Endodermal cell (in vitro differentiated cells): ENCODE data around the gene SHANK1. TPM values are rescaled to one million over a fixed set of nuclear protein-coding genes. Genes with fewer than 3 reads are reported as not detected.

Source experiments
- DNase-seq: peaks from one replicate; pipeline ENCODE4 v3.0.0-alpha.2; 2017
- H3K27ac ChIP-seq: 2 replicates; pipeline ENCODE4 v1.5.1; 2013; ENCODE audit warnings: mild to moderate bottlenecking, low read depth, low read length, moderate library complexity
- H3K27me3 ChIP-seq: 2 replicates; pipeline ENCODE4 v1.6.1; 2013; ENCODE audit warnings: mild to moderate bottlenecking, low read length, moderate library complexity; ENCODE audit not compliant: insufficient read depth, control insufficient read depth, poor library complexity, severe bottlenecking
- H3K36me3 ChIP-seq: 2 replicates; pipeline ENCODE4 v1.7.0; 2013; ENCODE audit warnings: mild to moderate bottlenecking, low read length, moderate library complexity; ENCODE audit not compliant: control insufficient read depth, insufficient read depth
- H3K4me1 ChIP-seq: one replicate; pipeline ENCODE4 v1.7.0; 2013; ENCODE audit warnings: low read length; ENCODE audit not compliant: control insufficient read depth, insufficient read depth
- H3K4me3 ChIP-seq: 2 replicates; pipeline ENCODE4 v1.5.1; 2013; ENCODE audit warnings: mild to moderate bottlenecking, low read length, moderate library complexity
- H3K9ac ChIP-seq: 2 replicates; pipeline ENCODE4 v1.6.1; 2013; ENCODE audit warnings: mild to moderate bottlenecking, low read length, moderate library complexity; ENCODE audit not compliant: poor library complexity, severe bottlenecking; ENCODE audit errors: extremely low read depth
- H3K9me3 ChIP-seq: 2 replicates; pipeline ENCODE4 v1.6.1; 2013; ENCODE audit warnings: mild to moderate bottlenecking, low read length, moderate library complexity; ENCODE audit not compliant: control insufficient read depth
- H3K27ac Mint-ChIP-seq: 2 replicates; pipeline ENCODE4 v1.8.0; 2020; ENCODE audit warnings: mixed read lengths
- H3K27me3 Mint-ChIP-seq: 2 replicates; pipeline ENCODE4 v1.8.0; 2021; ENCODE audit warnings: mild to moderate bottlenecking, mixed read lengths; ENCODE audit not compliant: insufficient read depth
- H3K36me3 Mint-ChIP-seq: 2 replicates; pipeline ENCODE4 v1.8.0; 2020; ENCODE audit warnings: low read depth, mixed read lengths
- H3K4me1 Mint-ChIP-seq: 2 replicates; pipeline ENCODE4 v1.8.0; 2020; ENCODE audit warnings: mixed read lengths
- H3K4me3 Mint-ChIP-seq: 2 replicates; pipeline ENCODE4 v1.8.0; 2020; ENCODE audit warnings: mild to moderate bottlenecking, moderate library complexity, mixed read lengths
- H3K9me3 Mint-ChIP-seq: 2 replicates; pipeline ENCODE4 v1.8.0; 2020; ENCODE audit warnings: mild to moderate bottlenecking, mixed read lengths
- CTCF ChIP-seq: fragments of 200-600 bp; sonication (generic); conservative IDR thresholded peaks from 2 replicates; pipeline ENCODE4 v1.5.0; 2021; ENCODE audit warnings: antibody characterized with exemption, mild to moderate bottlenecking
- WGBS, 2 experiments: methylation state at CpG; one replicate each; pipeline versions ENCODE4 v1.1.5 to v1.1.7; 2013; ENCODE audit warnings: missing lambda C conversion rate in 2 of 2, mixed read lengths in 1 of 2; ENCODE audit not compliant: insufficient coverage in 1 of 2, insufficient read length in 1 of 2; 5-methylcytosine and 5-hydroxymethylcytosine counted together
- total RNA-seq, 2 donors: library from RNA; stranded (reverse); fragmentation: NEBNext Ultra II Directional in 1 of 2; extraction: Animal tissue kit (Norgen Biotek cat#: 25700) in 1 of 2; gene quantifications; 2 replicates in 1 of 2; 3 replicates in 1 of 2; pipeline ENCODE4 v1.2.1, GENCODE V29; 2021

SHANK1 gene
- total RNA-seq, 2 donors from 2014 or later = 1.6 to 1.9 TPM

- TF ChIP-seq CTCF = no peak
- H3K27me3 ChIP-seq = peaks cover 31% of the 10 kb centered on the region
- Mint-ChIP-seq H3K4me3 (no peak overlapping the region), H3K36me3 (no peaks in the 10 kb centered on the region), H3K4me1 (peaks cover 3% of the 10 kb centered on the region), H3K27me3 (peaks cover 88% of the 10 kb centered on the region), H3K9me3 (no peaks in the 10 kb centered on the region), H3K27ac (no peak overlapping the region)
- no peak overlapping the region for H3K9ac ChIP-seq
- H3K4me3 ChIP-seq = no peak overlapping the region
- DNase-seq = no peak
- 85 to 93% methylated on average over 2 to 13 of the region's 20 CpGs for WGBS, 2 experiments
- no peaks in the 10 kb centered on the region for H3K36me3 ChIP-seq
- no peaks in the 10 kb centered on the region for H3K9me3 ChIP-seq
- H3K27ac ChIP-seq = no peak overlapping the region
- H3K4me1 ChIP-seq = no peaks in the 10 kb centered on the region
Observed at GRCh38 chr19:50668879-50669278, 50.7 kb downstream of the SHANK1 start.

GRCh38 chr19:50668416-50668815 lies 51.2 kb downstream of the SHANK1 start:
- H3K4me3 Mint-ChIP-seq = no peak overlapping the region
- H3K4me1 ChIP-seq = no peaks in the 10 kb centered on the region
- H3K9ac ChIP-seq = no peak overlapping the region
- H3K9me3 Mint-ChIP-seq = no peaks in the 10 kb centered on the region
- H3K27me3 ChIP-seq = peaks cover 31% of the 10 kb centered on the region
- no peak overlapping the region for H3K27ac Mint-ChIP-seq
- peaks cover 3% of the 10 kb centered on the region for H3K4me1 Mint-ChIP-seq
- H3K27me3 Mint-ChIP-seq = peaks cover 88% of the 10 kb centered on the region
- no peak overlapping the region for H3K4me3 ChIP-seq
- H3K36me3 Mint-ChIP-seq = no peaks in the 10 kb centered on the region
- no peaks in the 10 kb centered on the region for H3K36me3 ChIP-seq
- no peak overlapping the region for H3K27ac ChIP-seq
- no peak for DNase-seq
- no peak for TF ChIP-seq CTCF
- H3K9me3 ChIP-seq = no peaks in the 10 kb centered on the region
- 54 to 64% methylated on average over 19 to 48 of the region's 49 CpGs for WGBS, 2 experiments

GRCh38 chr19:50667759-50668231 lies 51.8 kb downstream of the SHANK1 start:
- H3K27me3 ChIP-seq = peaks cover 31% of the 10 kb centered on the region
- H3K9me3 ChIP-seq = no peaks in the 10 kb centered on the region

More at GRCh38 chr19:50667759-50668231, 51.8 kb downstream of the SHANK1 start:
- Mint-ChIP-seq H3K4me3 (no peak overlapping the region), H3K27me3 (peaks cover 87% of the 10 kb centered on the region), H3K9me3 (no peaks in the 10 kb centered on the region), H3K36me3 (no peaks in the 10 kb centered on the region), H3K27ac (no peak overlapping the region), H3K4me1 (peaks cover 3% of the 10 kb centered on the region)
- Histone ChIP-seq H3K9ac (no peak overlapping the region), H3K36me3 (no peaks in the 10 kb centered on the region), H3K27ac (no peak overlapping the region), H3K4me3 (no peak overlapping the region), H3K4me1 (no peaks in the 10 kb centered on the region)
- no peak for TF ChIP-seq CTCF
- peak; percentile 63 for DNase-seq
- 57 to 78% methylated on average over 35 to 58 of the region's 58 CpGs for WGBS, 2 experiments
